ENCODE results near the gene S100A16.
"Not testable (repeated sequence)": the region's sequence is repeated elsewhere in the genome, so short reads cannot be mapped to it uniquely, and the experiment has no call there.

Gene S100A16

DNA sequence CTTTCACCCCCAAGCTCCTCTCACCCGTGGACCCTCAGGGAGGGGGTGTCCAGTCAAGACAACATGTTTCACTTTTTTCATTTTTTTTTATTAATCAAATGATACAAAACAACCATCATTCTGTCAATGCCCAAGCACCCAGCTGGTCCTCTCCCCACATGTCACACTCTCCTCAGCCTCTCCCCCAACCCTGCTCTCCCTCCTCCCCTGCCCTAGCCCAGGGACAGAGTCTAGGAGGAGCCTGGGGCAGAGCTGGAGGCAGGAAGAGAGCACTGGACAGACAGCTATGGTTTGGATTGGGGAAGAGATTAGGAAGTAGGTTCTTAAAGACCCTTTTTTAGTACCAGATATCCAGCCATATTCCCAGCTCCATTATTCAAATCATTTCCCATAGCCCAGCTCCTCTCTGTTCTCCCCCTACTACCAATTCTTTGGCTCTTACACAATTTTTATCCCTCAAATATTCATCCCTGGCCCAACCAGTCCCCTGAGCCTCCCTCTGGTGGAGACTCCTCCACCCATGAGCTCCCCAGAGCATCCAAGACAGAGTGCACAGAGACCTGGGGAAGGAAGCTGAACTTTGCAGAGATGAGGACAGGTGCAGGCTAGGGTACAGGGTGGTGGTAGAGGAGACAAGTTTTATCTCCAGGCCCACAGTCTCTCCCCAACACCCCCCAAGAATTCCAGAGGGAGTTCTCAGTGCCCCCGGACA, 1.4 kb upstream of the S100A16 start:
- DNase-seq = no peak

DNA sequence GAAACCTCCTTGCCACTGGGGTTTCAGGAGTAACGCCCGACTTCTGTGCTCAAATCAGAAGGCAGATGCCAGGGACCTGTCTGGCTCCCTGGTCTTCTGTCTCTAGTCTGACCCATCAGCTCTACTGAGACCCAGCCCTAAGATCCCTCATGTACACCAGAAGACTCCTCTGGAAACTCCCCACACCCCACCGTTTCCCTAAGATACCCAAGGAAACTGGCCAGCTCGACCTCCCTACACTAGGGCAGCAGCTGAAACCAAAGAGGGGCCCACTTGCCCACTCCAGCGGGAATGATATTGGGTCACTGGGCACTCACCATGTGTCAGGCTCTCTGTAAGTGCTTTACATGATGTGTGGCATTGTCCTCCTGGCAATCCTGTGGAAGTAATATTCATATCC, 469 bp upstream of the S100A16 start:
- no peak for DNase-seq

DNA sequence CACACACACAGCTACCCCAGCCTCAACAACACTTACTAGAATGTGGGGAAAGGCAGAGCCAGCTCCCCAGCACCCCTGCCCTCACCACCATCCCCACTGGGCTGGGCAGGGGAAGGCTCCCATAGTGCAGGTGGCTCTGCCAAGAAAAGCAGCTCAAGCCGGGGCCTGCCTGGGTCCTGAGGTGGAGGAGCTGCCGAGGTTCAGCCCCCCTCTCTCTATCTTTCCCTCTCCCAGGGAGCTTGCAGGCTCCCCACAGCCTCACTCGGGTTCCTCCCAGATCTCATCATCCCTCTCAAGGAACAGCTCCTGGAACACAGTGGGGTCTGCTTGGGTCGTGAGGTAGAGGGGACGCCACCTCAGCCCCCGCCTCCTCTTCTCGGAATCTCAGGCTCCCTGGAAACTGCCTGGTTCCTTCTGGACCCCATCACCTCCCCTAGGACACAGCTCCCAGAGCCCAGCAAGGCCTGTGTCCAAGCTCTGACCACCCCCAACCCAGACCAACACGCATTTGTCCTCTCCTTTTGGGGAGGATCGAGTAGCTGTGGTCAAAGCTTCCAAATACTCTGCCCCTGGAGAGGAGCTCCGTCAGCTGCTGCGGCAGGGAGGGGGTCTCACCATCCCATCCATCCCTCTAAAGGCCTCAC, 704 bp downstream of the S100A16 start:
- DNase-seq = no peak

DNA sequence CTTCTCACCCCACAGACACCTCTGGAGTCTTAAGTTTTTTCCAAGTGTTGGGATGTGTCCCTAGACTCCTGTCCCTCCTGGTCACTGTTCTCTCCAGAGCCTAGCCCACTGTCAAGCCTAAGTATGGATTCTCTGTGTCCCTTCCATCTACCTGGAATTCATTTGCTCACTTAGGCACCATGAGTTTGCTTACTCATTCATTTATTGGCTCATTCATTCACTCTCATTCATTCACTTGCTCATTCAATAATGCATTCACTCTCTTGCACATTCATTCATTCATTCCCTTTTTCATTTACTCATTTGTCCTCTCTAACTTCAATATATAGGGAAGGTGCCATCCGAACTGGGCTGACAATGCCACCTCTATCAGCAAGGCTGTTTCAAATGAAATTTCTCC, 1.6 kb downstream of the S100A16 start:
- DNase-seq = no peak

DNA sequence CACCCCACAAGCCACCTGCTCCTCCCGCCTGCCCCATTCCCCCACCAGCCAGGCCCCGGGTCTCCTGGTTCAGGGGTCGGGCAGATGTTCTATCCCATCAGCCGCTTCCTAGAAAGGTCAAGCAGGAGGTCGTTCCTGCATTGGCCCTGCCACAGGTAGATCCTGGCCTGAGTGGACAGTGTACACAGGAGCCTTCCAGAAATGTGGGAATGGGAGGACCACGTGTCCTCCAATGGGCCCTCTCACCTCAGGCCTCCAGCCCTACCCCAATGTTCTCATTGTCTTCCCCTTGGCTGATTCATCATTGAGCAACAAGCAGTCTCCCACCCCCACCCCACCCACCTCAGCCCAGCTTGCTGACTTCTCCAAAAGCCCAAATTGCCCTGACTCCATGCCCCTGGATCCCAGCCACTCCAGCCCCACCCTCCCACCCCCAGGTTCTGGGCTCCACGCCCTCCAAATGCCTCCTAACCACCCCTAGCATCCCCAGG, 2.1 kb downstream of the S100A16 start:
- no peak for DNase-seq

DNA sequence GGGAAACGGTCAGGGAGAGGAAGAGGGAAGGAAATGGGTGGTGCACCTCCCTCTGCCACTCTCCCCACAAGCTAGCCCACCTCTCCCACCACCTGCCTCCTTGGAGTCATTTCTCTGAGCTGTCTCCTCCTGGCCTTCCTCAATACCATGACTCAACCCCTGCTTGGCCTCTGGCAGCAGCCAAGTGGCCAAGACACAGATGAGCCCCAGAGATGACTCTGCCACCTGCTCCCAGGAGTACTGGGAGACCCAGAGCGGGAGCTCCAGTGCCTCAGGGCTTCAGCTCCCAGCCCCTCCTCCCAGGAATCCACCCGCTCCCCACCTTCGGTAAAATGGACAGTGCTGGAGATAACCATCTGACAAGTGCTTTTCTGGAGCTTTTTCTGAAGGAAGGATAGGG, 2.6 kb downstream of the S100A16 start:
- no peak for DNase-seq

DNA sequence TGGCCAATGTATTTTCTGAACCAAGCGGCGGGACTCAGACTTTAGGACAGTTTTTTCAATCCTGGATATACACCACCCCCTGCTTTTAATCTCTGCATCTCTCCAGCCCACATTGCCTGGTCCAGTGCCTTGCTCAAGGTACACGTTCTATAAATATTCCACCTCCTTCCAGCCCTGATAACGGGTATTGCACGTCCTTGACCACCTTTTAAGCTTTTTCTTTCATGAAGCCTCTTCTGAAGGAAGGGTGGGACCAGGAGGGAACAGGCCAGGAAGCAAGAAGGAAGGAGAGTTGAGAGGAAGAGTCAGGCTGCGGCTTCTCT, 3.4 kb downstream of the S100A16 start:
- no peak for DNase-seq

DNA sequence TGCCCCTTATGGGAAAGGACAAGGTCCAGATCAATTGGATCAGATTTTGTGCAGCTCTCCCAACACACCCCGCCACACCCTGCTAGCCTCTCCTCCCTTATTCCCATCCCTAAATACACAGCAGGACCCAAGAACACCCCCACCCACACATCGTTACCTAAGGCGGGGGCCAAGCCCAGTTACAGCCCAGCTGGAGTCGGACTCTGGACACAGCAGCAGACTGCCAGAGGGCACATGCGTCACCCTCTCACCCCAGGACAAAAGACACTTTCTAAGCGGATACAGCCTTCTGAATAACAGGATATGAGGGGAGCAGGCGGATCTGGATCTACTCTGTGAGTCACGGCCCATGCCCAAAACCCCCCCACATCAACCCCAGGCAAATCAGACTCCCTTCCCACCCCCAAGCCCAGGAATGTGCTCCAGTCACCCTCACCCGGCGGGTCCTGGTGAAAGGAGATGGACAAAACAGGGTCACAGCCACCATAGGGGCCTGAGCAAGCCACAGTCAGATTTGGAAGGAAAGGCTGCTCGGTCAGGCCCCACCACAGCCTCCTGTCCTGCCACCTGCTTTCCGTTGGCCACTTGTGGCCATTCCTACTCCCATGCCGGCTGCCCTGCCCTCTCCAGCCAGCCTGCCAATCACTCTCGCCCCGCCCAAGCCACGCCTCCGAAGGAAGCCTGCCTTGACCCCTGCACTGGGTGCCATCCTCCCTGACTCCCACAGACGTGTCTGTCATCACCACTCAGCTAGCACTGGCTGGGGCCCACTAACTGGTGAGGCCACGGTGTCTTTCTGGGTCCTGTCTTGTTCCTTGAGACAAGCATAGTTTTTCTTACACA, 4.0 kb downstream of the S100A16 start:
- DNase-seq = peak; percentile 22

DNA sequence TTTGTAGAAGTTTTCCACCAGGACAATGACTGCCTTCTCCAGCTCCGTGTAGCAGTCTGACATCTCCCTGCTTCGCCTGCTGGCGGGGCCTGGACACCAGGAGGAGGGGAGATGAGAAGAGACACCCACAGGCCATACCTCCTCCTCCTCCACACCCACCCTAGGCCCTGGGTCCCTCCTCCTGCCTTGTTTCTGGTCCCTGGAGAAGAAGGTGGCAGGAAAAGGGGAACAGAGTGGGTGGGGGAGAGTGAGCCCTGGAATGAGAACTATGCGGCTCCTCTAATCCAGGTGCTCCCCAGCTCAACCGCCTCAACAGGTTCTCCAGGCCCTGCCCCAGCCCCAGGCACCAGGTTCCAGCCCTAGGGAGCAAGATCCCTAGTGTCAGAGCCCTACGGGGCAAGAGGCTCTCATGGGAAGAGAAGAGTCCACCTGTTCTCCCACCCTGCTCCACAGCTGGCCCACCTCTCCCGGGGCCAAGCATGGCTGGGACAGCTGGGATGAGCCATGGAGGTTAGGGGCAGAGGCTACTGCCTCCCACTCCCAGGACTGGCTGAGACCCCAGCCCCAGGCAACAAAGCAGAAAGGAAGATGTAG, 4.8 kb downstream of the S100A16 start:
- no peak for DNase-seq

DNA sequence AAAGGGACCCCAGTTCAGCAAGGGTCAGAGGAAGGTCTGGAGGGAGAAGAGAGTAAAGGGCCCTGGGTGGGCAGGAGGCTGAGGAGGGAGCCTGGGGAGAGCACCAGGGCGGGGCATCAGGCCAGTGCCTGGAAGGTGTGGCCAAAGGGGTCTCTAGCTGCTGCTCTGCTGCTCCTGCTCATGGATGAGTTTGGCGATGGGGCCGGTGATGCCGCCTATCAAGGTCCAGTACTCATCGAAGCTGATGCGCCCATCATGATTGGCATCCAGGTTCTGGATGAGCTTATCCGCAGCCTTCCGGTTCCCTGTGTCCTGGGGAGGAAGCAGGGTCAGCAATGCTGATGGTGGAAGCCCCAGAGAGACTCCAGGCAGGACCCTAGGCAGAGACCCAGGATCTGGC, 5.6 kb downstream of the S100A16 start:
- no peak for DNase-seq

DNA sequence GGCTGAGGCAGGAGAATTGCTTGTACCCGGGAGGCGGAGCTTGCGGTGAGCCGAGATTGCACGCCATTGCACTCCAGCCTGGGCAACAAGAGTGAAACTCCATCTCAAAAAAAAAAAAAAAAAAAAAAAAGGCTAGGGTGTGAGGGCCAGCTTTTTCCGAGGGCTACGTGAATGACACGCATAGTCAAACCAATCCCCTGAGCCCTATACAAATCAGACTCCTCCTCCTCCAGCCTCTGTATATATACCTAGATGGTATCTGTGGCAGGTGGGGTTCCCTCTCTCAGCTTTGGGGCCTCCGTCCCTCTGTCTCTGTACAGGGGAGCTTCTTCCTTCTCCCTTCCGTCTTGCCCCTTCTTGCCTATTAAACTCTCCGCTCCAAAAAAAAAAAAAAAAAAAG, 6.7 kb downstream of the S100A16 start:
- no peak for DNase-seq

DNA sequence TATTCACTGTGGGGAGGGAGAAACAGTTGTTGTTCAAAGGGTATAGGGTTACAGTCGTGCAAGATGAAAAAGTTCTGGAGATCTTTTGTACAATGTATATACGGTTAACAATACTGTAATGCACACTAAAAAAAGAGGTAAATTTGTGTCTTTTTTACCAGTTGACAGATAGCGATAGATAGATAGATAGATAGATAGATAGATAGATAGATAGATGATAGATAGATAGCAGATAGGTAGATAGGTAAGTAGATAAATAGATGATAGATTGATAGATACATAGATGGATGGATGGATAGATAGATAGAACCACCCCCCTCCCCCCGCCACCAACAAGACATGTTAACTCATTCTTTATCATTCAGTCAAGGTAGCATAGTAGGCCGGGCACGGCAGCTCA, 10.2 kb downstream of the S100A16 start:
- no peak for DNase-seq

DNA sequence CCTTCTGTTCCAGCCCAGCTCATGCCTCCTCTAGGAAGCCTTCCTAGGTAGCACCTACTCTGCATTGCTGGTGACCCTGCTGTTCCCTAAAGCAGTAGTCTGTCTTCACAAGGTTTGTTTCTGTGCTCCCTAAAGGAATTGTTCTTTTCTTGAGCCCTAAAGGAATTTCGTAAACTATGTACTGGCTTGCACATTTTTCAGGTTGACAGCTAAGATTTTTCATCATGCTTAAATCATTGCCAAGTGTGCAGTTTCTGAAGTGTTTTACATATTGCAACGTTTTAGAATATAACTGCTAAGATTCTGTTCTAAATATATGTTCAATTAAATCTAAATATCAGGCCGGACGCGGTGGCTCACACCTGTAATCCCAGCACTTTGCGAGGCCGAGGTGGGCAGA, 13.1 kb downstream of the S100A16 start:
- DNase-seq = no peak

DNA sequence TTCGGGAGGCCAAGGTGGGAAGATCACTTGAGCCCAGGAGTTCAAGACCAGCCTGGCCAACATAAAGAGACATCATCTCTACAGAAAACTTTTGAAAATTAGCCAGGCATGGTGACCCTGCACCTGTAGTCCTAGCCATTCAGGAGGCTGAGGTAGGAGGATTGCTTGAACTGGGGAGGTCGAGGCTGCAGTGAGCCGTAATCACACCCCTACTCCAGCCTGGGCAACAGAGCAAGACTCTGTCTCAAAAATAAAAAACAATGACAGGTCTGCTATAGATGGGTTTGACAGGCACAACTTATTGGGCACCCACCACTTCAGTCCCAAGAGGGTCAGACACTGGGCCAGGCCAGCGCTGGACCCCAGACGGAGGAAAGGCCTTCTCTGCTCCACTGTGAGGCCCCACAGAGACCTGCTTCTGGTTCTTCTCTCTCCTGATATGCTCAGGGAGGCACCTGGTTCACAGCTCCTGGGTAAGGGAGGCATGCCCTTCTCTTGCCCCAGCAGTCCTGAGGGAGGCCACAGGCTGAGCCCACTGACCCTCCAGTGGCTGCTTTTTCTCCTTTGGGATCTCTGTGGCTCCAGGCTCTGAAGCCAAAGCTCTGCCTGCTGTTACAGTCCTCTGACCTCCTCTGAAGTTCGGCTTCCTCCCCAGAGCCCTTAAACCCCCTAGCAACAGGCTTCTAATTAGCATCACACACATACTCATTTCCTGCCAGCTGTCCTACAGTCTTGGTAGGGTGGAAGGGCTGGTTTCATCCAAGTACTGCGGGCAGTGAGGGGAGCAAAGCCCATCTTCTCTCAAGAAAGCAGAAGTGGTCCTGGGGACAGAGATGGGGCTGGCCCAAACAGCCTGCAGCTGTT, 14.4 kb downstream of the S100A16 start:
- peak; percentile 34 for DNase-seq

DNA sequence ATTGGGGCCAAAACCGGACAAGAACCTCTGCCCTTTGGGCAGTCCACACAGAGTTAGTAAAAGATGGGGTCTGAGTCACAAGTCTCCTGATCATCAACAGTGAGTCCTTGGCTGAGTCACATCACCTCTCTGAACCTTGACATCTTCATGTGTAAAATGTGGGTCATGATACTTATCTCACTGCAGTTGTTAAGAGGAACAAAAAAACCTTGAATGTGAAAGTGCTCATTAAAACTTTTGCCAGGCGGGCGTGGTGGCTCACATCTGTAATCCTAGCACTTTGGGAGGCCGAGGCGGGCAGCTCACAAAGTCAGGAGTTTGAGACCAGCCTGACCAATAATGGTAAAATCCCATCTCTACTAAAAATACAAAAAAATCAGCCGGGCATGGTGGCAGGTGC, 15.7 kb downstream of the S100A16 start:
- DNase-seq = peak; percentile 35

DNA sequence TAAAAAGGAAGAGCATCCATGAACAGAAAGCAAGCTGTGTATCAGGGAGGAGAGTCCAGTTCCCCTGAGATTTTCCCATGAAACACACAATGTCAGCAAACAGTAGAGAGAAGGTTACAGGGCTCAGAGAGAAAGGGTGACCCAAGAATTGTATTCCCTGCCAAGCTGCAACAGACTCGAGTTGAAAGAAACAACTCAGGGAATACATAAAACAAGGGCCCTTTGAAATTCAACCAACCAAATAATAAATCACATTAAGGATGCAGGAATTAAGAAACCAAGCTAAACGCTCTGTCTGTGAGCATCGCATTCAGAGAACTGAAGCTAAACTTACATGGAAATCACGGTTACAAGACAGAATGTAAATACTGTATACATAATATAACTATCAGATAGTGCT, 20.2 kb downstream of the S100A16 start:
- no peak for DNase-seq

DNA sequence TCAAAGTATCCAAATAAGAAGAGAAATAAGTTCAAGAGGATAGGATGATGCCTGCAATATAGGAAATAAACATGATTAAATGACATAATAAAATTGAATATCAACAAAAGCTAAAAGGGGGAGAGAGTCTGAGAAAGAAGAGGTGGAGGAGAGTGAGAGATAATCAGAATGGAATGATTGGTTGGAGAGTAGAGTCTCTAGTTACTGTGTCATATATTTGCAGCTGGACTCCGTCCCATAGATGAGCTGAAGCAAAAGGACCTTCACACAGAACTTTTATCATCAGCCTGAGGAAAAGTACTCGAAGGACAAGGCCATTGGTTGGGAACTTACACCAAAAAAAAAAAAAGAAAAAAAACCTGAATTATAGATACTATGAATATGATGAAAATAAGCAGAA, 24.5 kb downstream of the S100A16 start:
- no peak for DNase-seq

DNA sequence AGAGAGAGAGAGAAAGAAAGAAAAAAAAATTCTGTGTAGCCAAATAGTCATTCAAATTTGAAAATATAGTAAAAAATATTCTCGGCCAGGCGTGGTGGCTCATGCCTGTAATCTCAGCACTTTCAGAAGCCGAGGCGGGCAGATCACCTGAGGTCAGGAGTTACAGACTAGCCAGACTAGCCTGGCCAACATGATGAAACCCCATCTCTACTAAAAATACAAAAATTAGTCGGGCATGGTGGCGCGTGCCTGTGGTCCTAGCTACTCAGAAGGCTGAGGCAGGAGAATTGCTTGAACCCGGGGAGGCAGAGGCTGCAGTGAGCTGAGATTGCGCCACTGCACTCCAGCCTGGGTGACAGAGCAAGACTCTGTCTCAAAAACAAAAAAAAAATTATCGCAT, 24.9 kb downstream of the S100A16 start:
- DNase-seq = not testable (repeated sequence)

DNA sequence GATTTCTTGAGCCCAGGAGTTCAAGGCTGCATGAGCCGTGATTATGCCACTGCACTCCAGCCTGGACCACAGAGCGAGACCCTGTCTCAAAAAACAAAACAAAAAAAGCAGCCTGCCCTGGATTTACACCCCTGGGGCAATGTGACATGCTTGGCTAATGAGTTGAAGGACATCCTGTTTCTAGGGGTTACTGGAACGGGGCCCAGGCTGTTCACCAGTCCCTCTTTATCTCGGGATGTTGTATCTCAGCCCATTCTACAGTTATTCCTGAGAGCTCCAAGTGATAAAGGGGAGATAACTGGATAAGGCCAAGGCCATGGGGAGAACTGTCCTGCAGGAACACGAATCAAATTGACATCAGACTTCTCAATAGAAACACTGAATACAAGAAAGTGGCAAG, 25.6 kb downstream of the S100A16 start:
- no peak for DNase-seq

DNA sequence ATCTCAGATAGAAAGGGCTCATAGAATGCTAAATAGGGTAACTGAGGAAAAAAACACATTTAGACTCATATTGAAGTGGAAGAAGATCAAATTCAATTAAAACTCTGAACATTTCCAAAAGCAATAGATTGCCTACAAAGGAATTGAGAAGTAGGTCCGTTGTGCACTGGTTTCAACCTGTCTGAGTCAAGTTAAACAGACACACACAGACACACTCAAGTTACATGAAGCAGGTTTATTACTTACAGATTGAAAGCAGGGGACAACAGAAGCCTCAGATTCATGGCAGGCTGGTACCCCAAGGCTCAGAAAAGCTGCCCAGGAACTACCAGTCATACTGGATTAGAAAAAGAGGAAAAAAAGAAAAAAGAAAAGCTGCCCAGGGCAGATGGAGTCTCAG, 26.6 kb downstream of the S100A16 start:
- no peak for DNase-seq

DNA sequence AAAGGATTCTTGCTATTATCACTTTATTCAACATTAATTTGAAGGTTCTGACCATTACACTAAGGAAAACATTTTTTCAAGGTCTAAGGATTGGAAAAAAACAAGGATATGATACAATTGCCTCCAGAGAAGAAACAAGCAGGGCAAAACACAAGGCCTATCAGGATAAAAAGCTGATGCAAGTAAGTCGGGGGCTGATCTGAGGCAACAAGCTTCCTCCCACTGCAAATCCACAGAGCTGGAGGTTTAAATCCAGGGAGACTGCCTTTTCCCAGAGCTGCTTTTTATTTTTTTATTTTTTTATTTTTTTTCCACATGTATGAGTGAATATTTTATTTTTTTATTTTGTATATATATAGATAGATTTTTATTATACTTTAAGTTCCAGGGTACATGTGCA, 27.9 kb downstream of the S100A16 start:
- no peak for DNase-seq

DNA sequence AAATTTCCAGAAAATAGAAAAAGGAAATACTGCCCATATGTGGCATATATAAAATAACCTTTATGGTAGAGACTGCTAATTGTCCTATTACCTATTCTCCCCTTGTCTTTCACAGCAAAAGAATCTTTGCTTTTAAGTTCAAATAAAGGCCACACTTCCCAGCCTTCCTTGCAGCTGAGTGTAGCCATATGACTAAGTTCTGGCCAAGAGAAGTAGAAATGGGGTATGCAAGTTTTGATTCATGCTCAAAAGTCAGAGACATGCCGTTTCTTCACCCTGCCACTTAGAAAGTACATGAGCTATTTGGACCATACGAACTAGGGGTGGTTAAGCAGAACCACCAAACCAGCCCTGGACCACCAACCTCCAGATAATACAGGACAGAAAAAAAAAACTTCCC, 29.0 kb downstream of the S100A16 start:
- DNase-seq = no peak

DNA sequence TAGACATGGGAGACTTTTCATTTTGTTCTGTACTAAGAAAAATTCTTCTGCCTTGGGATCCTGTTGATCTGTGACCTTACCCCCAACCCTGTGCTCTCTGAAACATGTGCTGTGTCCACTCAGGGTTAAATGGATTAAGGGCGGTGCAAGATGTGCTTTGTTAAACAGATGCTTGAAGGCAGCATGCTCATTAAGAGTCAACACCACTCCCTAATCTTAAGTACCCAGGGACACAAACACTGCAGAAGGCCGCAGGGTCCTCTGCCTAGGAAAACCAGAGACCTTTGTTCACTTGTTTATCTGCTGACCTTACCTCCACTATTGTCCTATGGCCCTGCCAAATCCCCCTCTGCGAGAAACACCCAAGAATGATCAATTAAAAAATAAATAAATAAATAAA, 29.4 kb downstream of the S100A16 start:
- DNase-seq = not testable (repeated sequence)

Data from OCI-M1 (cell line).